ENCODE results near the gene OR51A4.

OR51A4 gene

DNA sequence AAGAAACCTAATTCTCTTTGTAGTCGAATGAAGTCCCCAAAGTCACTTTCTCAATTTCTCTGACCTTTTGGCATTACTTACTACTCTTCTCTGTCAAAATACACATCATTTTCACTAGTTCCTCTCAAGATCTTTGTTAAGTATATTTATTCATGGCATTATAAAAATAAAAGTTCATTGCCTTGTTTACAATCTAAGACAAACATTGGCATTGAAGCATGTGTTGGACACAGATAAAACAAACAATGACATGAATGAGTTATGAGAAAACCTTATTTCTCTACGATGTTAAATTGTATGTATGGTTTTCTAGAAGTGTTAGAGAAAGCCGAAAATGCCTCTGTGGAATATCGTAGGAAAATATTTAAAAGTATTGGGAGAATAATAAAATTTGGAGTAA lies 14.7 kb downstream of the OR51A4 start:
- no peak for TF ChIP-seq EP300 (IDR thresholded peaks at IDR 0.05; ENCODE audit: borderline replicate concordance)
- TF ChIP-seq, protein P1, sequence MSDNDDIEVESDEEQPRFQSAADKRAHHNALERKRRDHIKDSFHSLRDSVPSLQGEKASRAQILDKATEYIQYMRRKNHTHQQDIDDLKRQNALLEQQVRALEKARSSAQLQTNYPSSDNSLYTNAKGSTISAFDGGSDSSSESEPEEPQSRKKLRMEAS (IDR thresholded peaks at IDR 0.05), result no peak
- TF ChIP-seq FOXM1 (IDR thresholded peaks at IDR 0.05; ENCODE audit: borderline replicate concordance, low read depth), result no peak
- TF ChIP-seq, protein P2, sequence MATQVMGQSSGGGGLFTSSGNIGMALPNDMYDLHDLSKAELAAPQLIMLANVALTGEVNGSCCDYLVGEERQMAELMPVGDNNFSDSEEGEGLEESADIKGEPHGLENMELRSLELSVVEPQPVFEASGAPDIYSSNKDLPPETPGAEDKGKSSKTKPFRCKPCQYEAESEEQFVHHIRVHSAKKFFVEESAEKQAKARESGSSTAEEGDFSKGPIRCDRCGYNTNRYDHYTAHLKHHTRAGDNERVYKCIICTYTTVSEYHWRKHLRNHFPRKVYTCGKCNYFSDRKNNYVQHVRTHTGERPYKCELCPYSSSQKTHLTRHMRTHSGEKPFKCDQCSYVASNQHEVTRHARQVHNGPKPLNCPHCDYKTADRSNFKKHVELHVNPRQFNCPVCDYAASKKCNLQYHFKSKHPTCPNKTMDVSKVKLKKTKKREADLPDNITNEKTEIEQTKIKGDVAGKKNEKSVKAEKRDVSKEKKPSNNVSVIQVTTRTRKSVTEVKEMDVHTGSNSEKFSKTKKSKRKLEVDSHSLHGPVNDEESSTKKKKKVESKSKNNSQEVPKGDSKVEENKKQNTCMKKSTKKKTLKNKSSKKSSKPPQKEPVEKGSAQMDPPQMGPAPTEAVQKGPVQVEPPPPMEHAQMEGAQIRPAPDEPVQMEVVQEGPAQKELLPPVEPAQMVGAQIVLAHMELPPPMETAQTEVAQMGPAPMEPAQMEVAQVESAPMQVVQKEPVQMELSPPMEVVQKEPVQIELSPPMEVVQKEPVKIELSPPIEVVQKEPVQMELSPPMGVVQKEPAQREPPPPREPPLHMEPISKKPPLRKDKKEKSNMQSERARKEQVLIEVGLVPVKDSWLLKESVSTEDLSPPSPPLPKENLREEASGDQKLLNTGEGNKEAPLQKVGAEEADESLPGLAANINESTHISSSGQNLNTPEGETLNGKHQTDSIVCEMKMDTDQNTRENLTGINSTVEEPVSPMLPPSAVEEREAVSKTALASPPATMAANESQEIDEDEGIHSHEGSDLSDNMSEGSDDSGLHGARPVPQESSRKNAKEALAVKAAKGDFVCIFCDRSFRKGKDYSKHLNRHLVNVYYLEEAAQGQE (IDR thresholded peaks at IDR 0.05; ENCODE audit: low read depth), result no peak
- no peak for TF ChIP-seq YY1 (IDR thresholded peaks at IDR 0.05; ENCODE audit: low read depth)
- no peak for TF ChIP-seq TAF1 (IDR thresholded peaks at IDR 0.05; ENCODE audit: low read depth)

- TF ChIP-seq, protein P3, sequence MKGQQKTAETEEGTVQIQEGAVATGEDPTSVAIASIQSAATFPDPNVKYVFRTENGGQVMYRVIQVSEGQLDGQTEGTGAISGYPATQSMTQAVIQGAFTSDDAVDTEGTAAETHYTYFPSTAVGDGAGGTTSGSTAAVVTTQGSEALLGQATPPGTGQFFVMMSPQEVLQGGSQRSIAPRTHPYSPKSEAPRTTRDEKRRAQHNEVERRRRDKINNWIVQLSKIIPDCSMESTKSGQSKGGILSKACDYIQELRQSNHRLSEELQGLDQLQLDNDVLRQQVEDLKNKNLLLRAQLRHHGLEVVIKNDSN (IDR thresholded peaks at IDR 0.05), result no peak
- TF ChIP-seq RAD21 (IDR thresholded peaks at IDR 0.05; ENCODE audit: low read depth) (no peak), EP300 (IDR thresholded peaks at IDR 0.05; ENCODE audit: borderline replicate concordance) (no peak), TAF1 (IDR thresholded peaks at IDR 0.05; ENCODE audit: low read depth) (no peak), TEAD4 (IDR thresholded peaks at IDR 0.05) (no peak), TCF12 (IDR thresholded peaks at IDR 0.05; ENCODE audit: low read depth) (no peak), CREB1 (IDR thresholded peaks at IDR 0.05; ENCODE audit: low read depth) (no peak), EGR1 (IDR thresholded peaks at IDR 0.05) (no peak), YY1 (IDR thresholded peaks at IDR 0.05; ENCODE audit: low read depth) (no peak), ZBTB7A (IDR thresholded peaks at IDR 0.05; ENCODE audit: low read depth) (no peak), CEBPB (IDR thresholded peaks at IDR 0.05) (no peak), FOXM1 (IDR thresholded peaks at IDR 0.05; ENCODE audit: borderline replicate concordance, low read depth) (no peak), NFIC (IDR thresholded peaks at IDR 0.05) (no peak)
- TF ChIP-seq, protein P1 (IDR thresholded peaks at IDR 0.05), result no peak
- TF ChIP-seq, protein P2 (IDR thresholded peaks at IDR 0.05; ENCODE audit: low read depth), result no peak
Measured at GRCh38 chr11:4926608-4927007, 20.8 kb downstream of the OR51A4 start.

- TF ChIP-seq, protein P1 (IDR thresholded peaks at IDR 0.05), result no peak
- TF ChIP-seq EGR1 (IDR thresholded peaks at IDR 0.05) (no peak), YY1 (IDR thresholded peaks at IDR 0.05; ENCODE audit: low read depth) (no peak), CREB1 (IDR thresholded peaks at IDR 0.05; ENCODE audit: low read depth) (no peak), ZBTB7A (IDR thresholded peaks at IDR 0.05; ENCODE audit: low read depth) (no peak), FOXM1 (IDR thresholded peaks at IDR 0.05; ENCODE audit: borderline replicate concordance, low read depth) (no peak), RAD21 (IDR thresholded peaks at IDR 0.05; ENCODE audit: low read depth) (no peak), TAF1 (IDR thresholded peaks at IDR 0.05; ENCODE audit: low read depth) (no peak), CEBPB (IDR thresholded peaks at IDR 0.05) (no peak), EP300 (IDR thresholded peaks at IDR 0.05; ENCODE audit: borderline replicate concordance) (no peak), NFIC (IDR thresholded peaks at IDR 0.05) (no peak), TEAD4 (IDR thresholded peaks at IDR 0.05) (no peak), TCF12 (IDR thresholded peaks at IDR 0.05; ENCODE audit: low read depth) (no peak)
- TF ChIP-seq, protein P3 (IDR thresholded peaks at IDR 0.05), result no peak
Measured at GRCh38 chr11:4924239-4924638, 23.2 kb downstream of the OR51A4 start, which contains the start of gene OR51G1. Gene OR51G1, minus strand, starts transcription at chr11:4924339. Its CDS starts 0 bp downstream, at chr11:4924339.

DNA sequence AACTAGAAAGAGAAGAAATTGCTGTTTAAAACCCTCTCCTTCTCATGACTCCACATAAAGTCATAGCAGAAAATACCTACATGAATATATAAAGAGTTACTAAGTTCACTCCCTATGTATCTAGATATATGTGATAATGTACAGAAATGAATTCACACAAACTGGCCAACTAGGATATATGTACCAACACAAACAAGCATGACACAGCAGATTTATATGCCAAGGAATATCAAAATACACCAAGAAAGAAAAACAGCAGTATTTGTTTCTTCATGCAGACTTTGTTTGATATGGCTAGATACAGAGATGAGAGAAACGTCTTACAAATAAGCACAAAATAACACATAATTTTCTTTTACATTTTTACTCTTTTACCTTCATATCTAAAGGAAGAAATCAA lies 25.1 kb downstream of the OR51A4 start:
- TF ChIP-seq EP300 (IDR thresholded peaks at IDR 0.05; ENCODE audit: borderline replicate concordance) (no peak), CEBPB (IDR thresholded peaks at IDR 0.05) (no peak), EGR1 (IDR thresholded peaks at IDR 0.05) (no peak), NFIC (IDR thresholded peaks at IDR 0.05) (no peak)

GRCh38 chr11:4921796-4922195 lies 25.6 kb downstream of the OR51A4 start:
- TF ChIP-seq FOXM1 (IDR thresholded peaks at IDR 0.05; ENCODE audit: borderline replicate concordance, low read depth) (no peak), EP300 (IDR thresholded peaks at IDR 0.05; ENCODE audit: borderline replicate concordance) (no peak), YY1 (IDR thresholded peaks at IDR 0.05; ENCODE audit: low read depth) (no peak), TEAD4 (IDR thresholded peaks at IDR 0.05) (no peak), CEBPB (IDR thresholded peaks at IDR 0.05) (no peak), NFIC (IDR thresholded peaks at IDR 0.05) (no peak), TAF1 (IDR thresholded peaks at IDR 0.05; ENCODE audit: low read depth) (no peak), ZBTB7A (IDR thresholded peaks at IDR 0.05; ENCODE audit: low read depth) (no peak), TCF12 (IDR thresholded peaks at IDR 0.05; ENCODE audit: low read depth) (no peak), EGR1 (IDR thresholded peaks at IDR 0.05) (no peak), CREB1 (IDR thresholded peaks at IDR 0.05; ENCODE audit: low read depth) (no peak), RAD21 (IDR thresholded peaks at IDR 0.05; ENCODE audit: low read depth) (no peak)
- TF ChIP-seq, protein P2 (IDR thresholded peaks at IDR 0.05; ENCODE audit: low read depth), result no peak
- TF ChIP-seq, protein P3 (IDR thresholded peaks at IDR 0.05), result no peak
- TF ChIP-seq, protein P1 (IDR thresholded peaks at IDR 0.05), result no peak
